EH (cell line): ENCODE results near the gene ACSM5.
"Not testable (repeated sequence)": the region's sequence is repeated elsewhere in the genome, so short reads cannot be mapped to it uniquely, and the experiment has no call there.

Experiments
- DNase-seq: peaks from one replicate; pipeline ENCODE4 v3.0.0-alpha.2; 2015; ENCODE audit warnings: low read depth

ACSM5 gene

GRCh38 chr16:20451364-20451763 is 42.0 kb downstream of the ACSM5 start, which contains the start of gene ACSM2A:
ACSM2A (plus strand) TSS chr16:20451521; CDS start chr16:20460115, 8,594 bp downstream.
- not testable (repeated sequence) for DNase-seq

GRCh38 chr16:20453633-20454032 is 44.3 kb downstream of the ACSM5 start:
- DNase-seq = not testable (repeated sequence)

- DNase-seq = not testable (repeated sequence)
Observed at GRCh38 chr16:20459227-20459626, 49.9 kb downstream of the ACSM5 start.

- not testable (repeated sequence) for DNase-seq
Observed at GRCh38 chr16:20460313-20460712, 51.0 kb downstream of the ACSM5 start.

- not testable (repeated sequence) for DNase-seq
Observed at GRCh38 chr16:20468954-20469353, 59.6 kb downstream of the ACSM5 start.

GRCh38 chr16:20469930-20470329 is 60.6 kb downstream of the ACSM5 start:
- not testable (repeated sequence) for DNase-seq

GRCh38 chr16:20470732-20471131 is 61.4 kb downstream of the ACSM5 start:
- not testable (repeated sequence) for DNase-seq

GRCh38 chr16:20477188-20477744 is 67.9 kb downstream of the ACSM5 start:
- DNase-seq = not testable (repeated sequence)

- DNase-seq = not testable (repeated sequence)
Observed at GRCh38 chr16:20483989-20484388, 74.7 kb downstream of the ACSM5 start.

- DNase-seq = no peak
Observed at GRCh38 chr16:20484726-20485125, 75.4 kb downstream of the ACSM5 start.

GRCh38 chr16:20485408-20485807 is 76.1 kb downstream of the ACSM5 start:
- DNase-seq = no peak
